ENCODE data around the gene CCDC171. TPM values are rescaled to one million over a fixed set of nuclear protein-coding genes. Genes with fewer than 3 reads are reported as not detected.

The CCDC171 gene
- total and polyA plus RNA-seq, 8 donors = 1.2 to 26.3 (median 2.7) TPM; not detected in 1

DNA sequence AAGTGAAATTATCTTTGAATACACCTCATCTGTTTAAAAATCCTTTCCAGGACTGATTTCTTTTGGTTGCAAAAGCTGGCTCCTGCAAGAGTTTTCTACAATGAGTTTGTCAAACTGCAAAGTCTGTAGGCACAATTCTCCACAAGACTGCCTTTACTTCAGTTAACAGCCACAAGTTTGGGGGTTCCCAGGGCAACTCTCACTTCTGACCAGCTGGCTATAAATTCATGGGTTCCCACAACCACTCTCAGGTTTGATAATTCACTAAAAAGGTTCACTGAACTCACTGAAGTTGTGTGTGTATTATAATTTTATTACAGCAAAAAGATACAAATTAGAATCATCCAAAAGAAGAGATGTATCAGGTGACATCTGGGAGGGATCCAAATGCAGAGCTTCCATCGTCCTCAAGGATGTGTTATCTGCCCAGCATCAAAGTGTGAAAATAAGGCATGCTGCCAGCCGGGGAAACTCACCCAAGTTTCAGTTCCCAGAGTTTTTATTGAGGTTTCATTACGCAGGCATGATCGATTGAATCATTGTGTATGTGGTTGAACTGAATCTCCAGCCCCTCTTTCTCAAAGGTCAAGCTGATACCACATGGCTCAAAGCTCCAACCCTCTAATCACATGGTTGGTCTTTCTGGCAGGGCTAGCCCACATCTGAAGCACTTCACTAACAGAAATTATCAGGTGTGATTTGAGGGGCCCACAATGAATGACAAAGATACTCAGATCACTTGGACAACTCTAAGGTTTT lies 23.1 kb upstream of the CCDC171 start:
- intact Hi-C loops (cut with DNase I; ENCODE audit: low total_unique reads) = no loop called here

DNA sequence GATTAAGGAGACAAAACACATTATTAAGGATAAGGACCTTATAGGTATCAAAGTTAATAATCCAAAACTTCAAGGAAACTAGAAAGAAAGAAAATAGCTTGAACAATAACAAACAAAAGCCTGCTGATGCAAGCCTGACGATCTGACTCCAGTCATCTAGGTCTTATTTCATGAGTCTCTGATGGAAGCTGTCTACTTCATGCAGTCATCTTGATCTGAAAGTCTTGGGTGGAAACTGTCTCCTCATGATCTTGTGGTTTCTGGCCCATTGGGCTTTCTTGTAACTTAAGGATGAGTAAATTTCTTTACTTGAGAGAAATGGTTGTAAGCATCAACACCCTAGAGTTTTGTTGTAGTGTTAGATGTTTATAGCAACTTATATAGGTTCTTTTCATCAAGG lies 21.5 kb upstream of the CCDC171 start:
- H3K4me3 ChIP-seq = no peak overlapping the region
- DNase-seq = no peak
- intact Hi-C loops (cut with DNase I; ENCODE audit: low total_unique reads) = no loop called here
- no peak overlapping the region for H3K27ac ChIP-seq
- no peaks in the 10 kb centered on the region for H3K36me3 ChIP-seq
- no peaks in the 10 kb centered on the region for H3K9me3 ChIP-seq
- TF ChIP-seq, protein P1, sequence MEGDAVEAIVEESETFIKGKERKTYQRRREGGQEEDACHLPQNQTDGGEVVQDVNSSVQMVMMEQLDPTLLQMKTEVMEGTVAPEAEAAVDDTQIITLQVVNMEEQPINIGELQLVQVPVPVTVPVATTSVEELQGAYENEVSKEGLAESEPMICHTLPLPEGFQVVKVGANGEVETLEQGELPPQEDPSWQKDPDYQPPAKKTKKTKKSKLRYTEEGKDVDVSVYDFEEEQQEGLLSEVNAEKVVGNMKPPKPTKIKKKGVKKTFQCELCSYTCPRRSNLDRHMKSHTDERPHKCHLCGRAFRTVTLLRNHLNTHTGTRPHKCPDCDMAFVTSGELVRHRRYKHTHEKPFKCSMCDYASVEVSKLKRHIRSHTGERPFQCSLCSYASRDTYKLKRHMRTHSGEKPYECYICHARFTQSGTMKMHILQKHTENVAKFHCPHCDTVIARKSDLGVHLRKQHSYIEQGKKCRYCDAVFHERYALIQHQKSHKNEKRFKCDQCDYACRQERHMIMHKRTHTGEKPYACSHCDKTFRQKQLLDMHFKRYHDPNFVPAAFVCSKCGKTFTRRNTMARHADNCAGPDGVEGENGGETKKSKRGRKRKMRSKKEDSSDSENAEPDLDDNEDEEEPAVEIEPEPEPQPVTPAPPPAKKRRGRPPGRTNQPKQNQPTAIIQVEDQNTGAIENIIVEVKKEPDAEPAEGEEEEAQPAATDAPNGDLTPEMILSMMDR (IDR thresholded peaks at IDR 0.05) = no peak
- no peak for TF ChIP-seq EP300 (IDR thresholded peaks at IDR 0.05)
- H3K4me1 ChIP-seq = no peaks in the 10 kb centered on the region
- H3K27me3 ChIP-seq = no peaks in the 10 kb centered on the region
- 38 to 52% (median 51%) methylated on average over 1 of the region's 1 CpG for WGBS, 5 donors

More for the DNA sequence above, 23.1 kb upstream of the CCDC171 start:
- H3K4me1 ChIP-seq = no peaks in the 10 kb centered on the region
- no peaks in the 10 kb centered on the region for H3K36me3 ChIP-seq
- WGBS, 5 donors = 64 to 80% (median 65%) methylated on average over 4 of the region's 4 CpGs
- H3K27me3 ChIP-seq = no peaks in the 10 kb centered on the region
- H3K4me3 ChIP-seq = no peak overlapping the region
- TF ChIP-seq POLR2A (IDR thresholded peaks at IDR 0.05) (no peak), POLR2AphosphoS5 (IDR thresholded peaks at IDR 0.05) (no peak), EP300 (IDR thresholded peaks at IDR 0.05) (no peak)
- TF ChIP-seq, protein P1 (IDR thresholded peaks at IDR 0.05) = no peak
- DNase-seq = no peak
- no peaks in the 10 kb centered on the region for H3K9me3 ChIP-seq
- no peak overlapping the region for H3K27ac ChIP-seq

DNA sequence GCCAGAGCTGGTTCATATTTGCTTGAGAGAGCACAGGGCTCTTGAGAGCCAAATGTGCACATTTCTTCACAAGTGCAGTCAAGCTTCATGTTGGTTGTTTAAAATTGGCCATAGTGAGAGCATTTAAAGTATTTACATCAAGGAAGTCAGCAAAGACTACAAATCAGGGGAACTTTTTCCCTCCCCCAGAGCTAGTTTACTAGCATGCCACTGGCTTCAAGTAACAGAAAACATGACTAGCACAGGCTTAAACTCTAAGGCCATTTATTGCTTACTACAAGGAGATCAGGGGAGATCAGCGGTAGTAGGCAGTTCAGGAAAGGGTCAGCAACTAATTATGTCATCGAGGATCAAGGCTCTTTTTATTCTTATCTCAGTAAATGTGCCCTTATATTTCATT lies 11.0 kb upstream of the CCDC171 start:
- DNase-seq = peak in 1 of 2 donors; percentile 22
- TF ChIP-seq POLR2A (IDR thresholded peaks at IDR 0.05) = no peak
- TF ChIP-seq, protein P1 (IDR thresholded peaks at IDR 0.05) = no peak
- no peak for TF ChIP-seq EP300 (IDR thresholded peaks at IDR 0.05)
- no peak for TF ChIP-seq POLR2AphosphoS5 (IDR thresholded peaks at IDR 0.05)
- intact Hi-C loops (cut with DNase I; ENCODE audit: low total_unique reads) = no loop called here
- Histone ChIP-seq H3K36me3 (no peaks in the 10 kb centered on the region), H3K4me1 (no peaks in the 10 kb centered on the region), H3K27me3 (no peaks in the 10 kb centered on the region), H3K27ac (no peak overlapping the region), H3K4me3 (no peak overlapping the region), H3K9me3 (no peaks in the 10 kb centered on the region)
- WGBS, 5 donors = 27 to 49% (median 28%) methylated on average over 2 of the region's 2 CpGs

DNA sequence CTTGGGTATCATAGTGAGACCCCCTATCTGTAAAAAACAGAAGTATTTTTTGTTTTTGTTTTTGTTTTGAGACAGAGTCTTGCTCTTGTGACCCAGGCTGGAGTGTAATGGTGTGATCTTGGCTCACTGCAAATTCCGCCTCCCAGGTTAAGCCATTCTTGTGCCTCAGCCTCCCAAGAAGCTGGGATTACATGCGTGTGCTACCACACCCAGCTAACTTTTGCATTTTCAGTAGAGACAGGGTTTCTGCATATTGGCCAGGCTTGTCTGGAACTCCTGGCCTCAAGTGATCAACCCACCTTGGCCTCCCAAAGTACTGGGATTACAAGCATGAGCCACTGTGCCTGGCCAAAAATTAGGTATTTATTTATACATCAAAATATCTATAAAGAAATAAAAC lies 10.2 kb upstream of the CCDC171 start:
- no peak for DNase-seq
- H3K4me1 ChIP-seq = no peaks in the 10 kb centered on the region
- no peaks in the 10 kb centered on the region for H3K27me3 ChIP-seq
- 85 to 97% (median 96%) methylated on average over 2 of the region's 2 CpGs for WGBS, 5 donors
- TF ChIP-seq EP300 (IDR thresholded peaks at IDR 0.05) (no peak), POLR2AphosphoS5 (IDR thresholded peaks at IDR 0.05) (no peak), POLR2A (IDR thresholded peaks at IDR 0.05) (no peak)
- TF ChIP-seq, protein P1 (IDR thresholded peaks at IDR 0.05) = no peak
- H3K9me3 ChIP-seq = no peaks in the 10 kb centered on the region
- no peak overlapping the region for H3K4me3 ChIP-seq
- intact Hi-C loops (cut with DNase I; ENCODE audit: low total_unique reads) = no loop called here
- H3K36me3 ChIP-seq = no peaks in the 10 kb centered on the region
- no peak overlapping the region for H3K27ac ChIP-seq
